Lower leg skin (tissue), 4 donors: ENCODE measurements around the gene KREMEN1. TPM values are rescaled to one million over a fixed set of nuclear protein-coding genes. Genes with fewer than 3 reads are reported as not detected.
"Not testable (repeated sequence)": the region's sequence is repeated elsewhere in the genome, so short reads cannot be mapped to it uniquely, and the experiment has no call there.

Experiments
- DNase-seq, 2 donors: peaks; one replicate each; pipeline ENCODE4 v3.0.0-alpha.2; 2019; ENCODE audit warnings: low spot score in 2 of 2
- H3K4me3 ChIP-seq: fragments of 200-600 bp; sonication (generic); 2 replicates; pipeline ENCODE4 v1.5.1; 2017; ENCODE audit warnings: mild to moderate bottlenecking, low read depth; ENCODE audit not compliant: poor library complexity, severe bottlenecking
- POLR2A ChIP-seq, 2 donors: fragments of 450-650 bp; IDR thresholded peaks; one replicate each; pipeline ENCODE4 v1.6.1; 2016 to 2017; ENCODE audit warnings: antibody characterized with exemption in 2 of 2, mild to moderate bottlenecking in 1 of 2, moderate library complexity in 1 of 2
- WGBS, 2 donors: methylation state at CpG; one replicate each; pipeline ENCODE4 v1.1.5; 2018; 5-methylcytosine and 5-hydroxymethylcytosine counted together
- intact Hi-C: fragments of 100-400 bp; cut with DNase I; formaldehyde crosslinking; loops from one replicate; pipeline ENCODE4 v1.15.0; 2023; ENCODE audit warnings: low total_unique reads
- total RNA-seq, 4 donors: library from RNA; depleted of rRNA; stranded (reverse); fragments of >200 nt; gene quantifications; one replicate each; pipeline ENCODE4 v1.1.0, GENCODE V29; 2016
- TF ChIP-seq, protein P1 (sequence below), 3 donors: fragments of 450-650 bp; IDR thresholded peaks; one replicate each; pipeline ENCODE4 v1.5.1; 2016; ENCODE audit warnings: antibody characterized with exemption in 3 of 3, mild to moderate bottlenecking in 3 of 3, moderate library complexity in 2 of 3

KREMEN1 gene
- total RNA-seq, 4 donors from 2014 or later = 28.8 to 52.0 (median 48.0) TPM

DNA sequence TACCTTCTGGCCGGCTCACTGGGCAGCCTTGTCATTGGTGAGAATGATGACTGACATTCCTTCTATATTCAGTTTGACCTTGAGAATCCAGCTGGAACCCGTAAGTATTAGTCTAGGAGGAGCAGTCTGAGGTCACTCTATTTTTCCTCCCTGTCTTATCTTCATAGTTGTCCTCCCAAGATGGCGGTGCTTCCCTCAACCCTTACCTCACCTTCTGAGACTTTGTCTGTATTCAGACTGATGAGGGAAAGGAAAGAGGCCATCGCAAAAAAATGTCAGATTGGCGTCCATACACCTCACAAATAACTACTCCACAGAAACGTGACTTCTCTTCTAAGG, 6.0 kb downstream of the KREMEN1 start:
- intact Hi-C loops = no loop called here
- TF ChIP-seq, protein P1, sequence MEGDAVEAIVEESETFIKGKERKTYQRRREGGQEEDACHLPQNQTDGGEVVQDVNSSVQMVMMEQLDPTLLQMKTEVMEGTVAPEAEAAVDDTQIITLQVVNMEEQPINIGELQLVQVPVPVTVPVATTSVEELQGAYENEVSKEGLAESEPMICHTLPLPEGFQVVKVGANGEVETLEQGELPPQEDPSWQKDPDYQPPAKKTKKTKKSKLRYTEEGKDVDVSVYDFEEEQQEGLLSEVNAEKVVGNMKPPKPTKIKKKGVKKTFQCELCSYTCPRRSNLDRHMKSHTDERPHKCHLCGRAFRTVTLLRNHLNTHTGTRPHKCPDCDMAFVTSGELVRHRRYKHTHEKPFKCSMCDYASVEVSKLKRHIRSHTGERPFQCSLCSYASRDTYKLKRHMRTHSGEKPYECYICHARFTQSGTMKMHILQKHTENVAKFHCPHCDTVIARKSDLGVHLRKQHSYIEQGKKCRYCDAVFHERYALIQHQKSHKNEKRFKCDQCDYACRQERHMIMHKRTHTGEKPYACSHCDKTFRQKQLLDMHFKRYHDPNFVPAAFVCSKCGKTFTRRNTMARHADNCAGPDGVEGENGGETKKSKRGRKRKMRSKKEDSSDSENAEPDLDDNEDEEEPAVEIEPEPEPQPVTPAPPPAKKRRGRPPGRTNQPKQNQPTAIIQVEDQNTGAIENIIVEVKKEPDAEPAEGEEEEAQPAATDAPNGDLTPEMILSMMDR (IDR thresholded peaks at IDR 0.05) = no peak
- H3K4me3 ChIP-seq = no peak overlapping the region
- WGBS, 2 donors = 59 to 63% methylated on average over 6 of the region's 6 CpGs
- no peak for DNase-seq

DNA sequence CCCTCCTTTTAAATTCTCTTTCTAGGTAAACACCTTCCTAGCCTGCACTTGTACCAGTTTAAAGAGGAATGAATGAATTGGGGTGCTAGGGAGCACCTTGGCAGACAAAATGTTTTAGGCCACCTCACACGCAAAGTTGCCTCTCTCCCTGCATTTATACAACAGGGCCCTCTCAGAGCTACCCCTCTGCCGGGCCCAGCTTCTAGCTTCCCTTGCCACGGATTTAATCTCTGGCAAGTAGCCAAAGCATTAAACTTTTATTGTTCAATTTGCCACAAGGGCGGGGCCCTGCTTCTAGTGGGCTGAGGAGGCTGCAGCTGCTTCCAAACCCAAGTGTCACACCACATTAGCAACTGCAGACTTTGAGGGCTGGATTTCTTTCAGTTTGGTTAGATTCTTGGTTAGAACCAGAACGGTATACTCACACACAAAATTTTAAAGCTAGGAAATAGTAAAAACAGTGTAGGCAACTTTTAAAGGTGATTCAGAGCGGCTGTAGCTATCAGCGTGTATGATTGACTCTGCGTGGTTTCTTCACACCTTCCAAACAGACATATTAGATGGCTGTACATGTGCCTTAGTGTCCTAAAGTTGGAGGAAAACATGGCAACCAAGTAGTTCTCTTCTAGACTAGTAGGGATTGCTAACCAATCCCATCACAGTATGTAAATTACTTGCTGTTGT, 6.5 kb downstream of the KREMEN1 start:
- TF ChIP-seq, protein P1 (IDR thresholded peaks at IDR 0.05) = no peak
- TF ChIP-seq POLR2A (IDR thresholded peaks at IDR 0.05) = no peak
- intact Hi-C loops = no loop called here
- H3K4me3 ChIP-seq = no peak overlapping the region
- 40 to 47% methylated on average over 8 of the region's 8 CpGs for WGBS, 2 donors
- peak in 1 of 2 donors; percentile 64 for DNase-seq

DNA sequence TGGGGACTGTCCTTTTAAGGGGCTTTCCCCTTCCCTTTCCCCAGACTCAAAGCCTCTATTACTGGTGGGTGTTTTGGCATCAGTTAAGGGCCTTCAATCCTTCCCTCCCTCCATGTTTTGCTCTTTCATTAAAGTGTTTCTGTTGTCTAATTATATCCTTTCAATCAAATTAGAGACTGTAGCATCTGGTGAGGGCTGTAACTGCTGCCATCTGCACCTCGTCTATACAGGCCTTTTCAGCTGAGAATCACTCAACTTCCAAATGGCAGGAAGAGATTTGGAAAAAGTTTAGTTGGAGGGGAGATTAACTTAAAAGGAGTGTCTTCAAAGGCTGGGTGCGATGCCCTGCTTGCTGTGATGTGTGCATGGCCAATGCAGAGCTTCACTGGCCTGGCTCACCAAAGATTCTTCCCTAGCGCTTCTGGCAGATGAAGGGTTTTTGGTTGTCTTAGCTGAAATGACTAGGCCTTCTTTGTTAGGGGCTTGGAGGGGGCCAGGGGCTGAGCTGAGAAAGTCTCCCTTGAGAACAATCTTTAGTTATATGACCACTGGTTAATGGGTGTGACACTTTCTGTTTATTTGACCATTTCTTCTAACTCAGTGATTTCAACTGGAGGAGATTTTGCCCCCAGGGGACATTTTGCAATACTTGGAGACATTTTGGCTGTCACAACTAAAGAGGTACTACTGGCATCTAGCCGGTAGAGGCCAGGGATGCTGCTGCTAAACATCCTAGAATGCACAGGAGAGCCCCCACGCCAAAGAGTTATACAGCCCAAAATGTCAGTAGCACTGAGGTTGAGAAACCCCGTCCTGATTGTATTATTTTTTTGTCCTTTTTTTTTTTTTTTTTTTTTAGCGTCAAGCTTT, 7.5 kb downstream of the KREMEN1 start:
- DNase-seq = peak in 1 of 2 donors; percentile 67
- no peak overlapping the region for H3K4me3 ChIP-seq
- intact Hi-C loops = no loop called here
- WGBS, 2 donors = 57 to 59% methylated on average over 7 of the region's 7 CpGs
- no peak for TF ChIP-seq POLR2A (IDR thresholded peaks at IDR 0.05)
- TF ChIP-seq, protein P1 (IDR thresholded peaks at IDR 0.05) = no peak

DNA sequence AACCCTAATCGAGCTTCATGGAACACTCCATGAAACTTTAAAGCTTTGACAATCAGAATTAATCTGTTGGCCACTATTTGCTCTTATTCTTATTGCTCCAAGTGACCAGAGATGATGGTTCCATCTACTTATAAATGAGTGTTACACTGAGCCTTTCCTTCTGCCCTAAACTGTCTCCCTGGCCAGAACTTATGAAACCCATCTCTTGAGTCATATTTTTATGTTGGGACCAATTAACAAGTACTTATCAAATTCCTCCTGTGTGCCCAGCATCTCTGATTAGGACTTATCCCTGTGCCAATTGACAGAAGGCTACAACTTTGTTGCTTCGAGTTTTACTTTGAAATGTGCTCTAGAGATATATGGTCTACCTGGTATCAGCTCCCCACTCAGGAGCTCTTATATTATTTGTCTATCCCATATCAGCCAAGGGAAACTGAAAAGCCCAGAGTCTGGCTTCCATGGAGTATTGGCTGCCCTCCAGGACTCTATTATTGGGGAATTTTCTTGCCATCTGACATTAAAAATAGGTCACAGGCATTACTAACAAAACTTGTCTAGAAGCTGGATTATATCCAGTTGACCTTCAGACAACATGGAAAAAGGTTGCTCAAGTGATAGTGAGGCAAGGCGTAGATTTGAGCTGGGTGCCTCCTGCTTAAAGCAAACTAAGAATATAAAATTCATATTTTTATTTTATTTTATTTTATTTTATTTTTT, 8.8 kb downstream of the KREMEN1 start:
- no peak for TF ChIP-seq POLR2A (IDR thresholded peaks at IDR 0.05)
- TF ChIP-seq, protein P1 (IDR thresholded peaks at IDR 0.05) = no peak
- H3K4me3 ChIP-seq = no peak overlapping the region
- DNase-seq = no peak
- WGBS, 2 donors = 44 to 56% methylated on average over 3 of the region's 3 CpGs
- intact Hi-C loops = no loop called here

DNA sequence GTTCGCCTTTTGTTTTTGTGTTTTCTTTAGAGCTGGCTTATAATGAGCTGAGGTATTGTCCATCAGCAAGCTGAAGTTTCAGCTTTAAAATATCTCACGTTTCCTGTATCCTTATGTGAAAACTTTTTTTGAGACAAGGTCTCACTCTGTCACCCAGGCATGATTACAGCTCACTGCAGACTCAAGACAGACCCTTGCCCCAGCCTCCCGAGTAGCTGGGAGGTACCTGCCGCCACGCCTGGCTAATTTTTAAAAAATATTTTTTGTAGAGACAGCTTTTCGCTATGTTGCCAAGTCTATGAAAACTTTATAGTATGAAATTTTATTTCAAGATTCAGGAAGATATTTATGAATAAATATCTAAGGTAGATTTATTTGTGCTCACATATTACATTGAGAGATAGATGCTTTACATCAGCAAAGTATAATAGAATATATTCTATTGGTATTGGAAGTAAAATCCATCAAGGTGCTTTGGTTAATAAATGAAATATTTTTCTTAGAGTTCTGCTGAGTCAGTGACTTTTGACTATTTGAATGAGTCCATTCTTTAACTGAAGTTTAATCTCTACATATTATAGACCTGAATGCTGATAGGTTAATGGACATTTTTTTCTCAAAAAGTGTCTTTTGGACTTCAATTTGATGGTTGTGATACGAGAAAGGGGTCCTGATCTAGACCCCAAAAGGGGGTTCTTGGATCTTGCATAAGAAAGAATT, 10.2 kb downstream of the KREMEN1 start:
- 88% methylated on average over 7 of the region's 7 CpGs for WGBS, 2 donors

DNA sequence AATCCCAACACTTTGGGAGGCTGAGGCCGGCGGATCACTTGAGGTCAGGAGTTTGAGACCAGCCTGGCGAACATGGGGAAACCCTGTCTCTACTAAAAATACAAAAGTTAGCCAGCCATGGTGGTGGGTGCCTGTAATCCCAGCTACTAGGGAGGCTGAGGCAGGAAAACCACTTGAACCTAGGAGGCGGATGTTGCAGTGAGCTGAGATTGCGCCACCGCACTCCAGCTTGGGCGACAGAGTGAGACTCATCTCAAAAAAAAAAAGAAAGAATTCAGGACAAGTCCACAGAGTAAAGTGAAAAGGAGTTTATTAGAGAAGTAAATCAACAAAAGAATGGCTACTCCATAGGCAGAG, 10.7 kb downstream of the KREMEN1 start:
- H3K4me3 ChIP-seq, intact Hi-C loops, DNase-seq: not testable (repeated sequence)
- 89 to 95% methylated on average over 7 of the region's 7 CpGs for WGBS, 2 donors

More for the DNA sequence above, 10.2 kb downstream of the KREMEN1 start:
- H3K4me3 ChIP-seq = no peak overlapping the region
- TF ChIP-seq POLR2A (IDR thresholded peaks at IDR 0.05) = no peak
- TF ChIP-seq, protein P1 (IDR thresholded peaks at IDR 0.05) = no peak
- intact Hi-C loops = no loop called here
- no peak for DNase-seq
